OCI-LY3 (cell line): ENCODE measurements around the gene SLC22A12.

ENCODE experiments used
- H2AFZ ChIP-seq: fragments of 200-600, 300-600 bp; shearing (Covaris generic); 2 replicates; pipeline ENCODE4 v1.6.0; 2014; ENCODE audit warnings: antibody characterized with exemption, low read depth, low read length
- H3K27ac ChIP-seq: fragments of 200-600, 300-600 bp; sonication (generic); 2 replicates; pipeline ENCODE4 v1.5.1; 2014; ENCODE audit warnings: mild to moderate bottlenecking, low read length, moderate library complexity, mixed read lengths
- H3K27me3 ChIP-seq: fragments of 200-600, 300-600 bp; sonication (generic); 2 replicates; pipeline ENCODE4 v1.6.1; 2014; ENCODE audit warnings: low read depth, low read length, mixed read lengths
- H3K36me3 ChIP-seq: fragments of 200-600, 300-600 bp; sonication (generic); replicated peaks from 2 replicates; pipeline ENCODE3; 2014; ENCODE audit warnings: low read depth, low read length, mixed read lengths
- H3K4me1 ChIP-seq: fragments of 300-600, 200-600 bp; sonication (generic); 2 replicates; pipeline ENCODE4 v1.6.1; 2014; ENCODE audit warnings: low read length, mixed read lengths
- H3K4me2 ChIP-seq: fragments of 200-600, 300-600 bp; sonication (generic); 2 replicates; pipeline ENCODE4 v1.6.1; 2014; ENCODE audit warnings: low read length, mixed read lengths
- H3K4me3 ChIP-seq: fragments of 300-600, 200-600 bp; sonication (generic); 2 replicates; pipeline ENCODE4 v1.5.1; 2014; ENCODE audit warnings: antibody characterized with exemption, mild to moderate bottlenecking, low read length, moderate library complexity
- H3K79me2 ChIP-seq: fragments of 300-600, 200-600 bp; shearing (Covaris generic); 2 replicates; pipeline ENCODE4 v1.6.1; 2014; ENCODE audit warnings: mild to moderate bottlenecking, low read length, mixed read lengths
- H3K9ac ChIP-seq: fragments of 300-600, 200-600 bp; shearing (Covaris generic); 2 replicates; pipeline ENCODE4 v1.6.0; 2014; ENCODE audit warnings: mild to moderate bottlenecking, low read length, moderate library complexity
- H3K9me3 ChIP-seq: fragments of 200-600, 300-600 bp; shearing (Covaris generic); 2 replicates; pipeline ENCODE4 v1.6.1; 2014; ENCODE audit warnings: low read length, mixed read lengths; ENCODE audit not compliant: insufficient read depth
- H4K20me1 ChIP-seq: fragments of 200-600, 300-600 bp; sonication (generic); 2 replicates; pipeline ENCODE4 v1.6.1; 2016; ENCODE audit warnings: low read length, mixed read lengths; ENCODE audit not compliant: insufficient read depth
- CTCF ChIP-seq: fragments of 200-600, 300-600 bp; sonication (generic); IDR thresholded peaks from 2 replicates; pipeline ENCODE4 v1.5.1; 2014; ENCODE audit warnings: antibody characterized with exemption, low read length, low read depth
- EZH2phosphoT487 ChIP-seq: fragments of 200-600 bp; shearing (Covaris generic); IDR thresholded peaks from 2 replicates; pipeline ENCODE4 v1.6.1; 2018; ENCODE audit warnings: antibody characterized with exemption, mixed run types, low read depth

SLC22A12 gene

GRCh38 chr11:64580412-64580811, 10.6 kb upstream of the SLC22A12 start:
- Histone ChIP-seq H3K9ac (no peak overlapping the region), H3K4me2 (no peak overlapping the region), H4K20me1 (no peaks in the 10 kb centered on the region), H3K4me1 (no peaks in the 10 kb centered on the region), H3K4me3 (no peak overlapping the region), H3K27me3 (no peaks in the 10 kb centered on the region; the same call in 1 of the 2 replicates), H3K36me3 (no peaks in the 10 kb centered on the region), H2AFZ (no peak overlapping the region), H3K9me3 (no peaks in the 10 kb centered on the region), H3K27ac (no peak overlapping the region), H3K79me2 (no peaks in the 10 kb centered on the region)
- TF ChIP-seq CTCF (no peak), EZH2phosphoT487 (no peak)

GRCh38 chr11:64581057-64581523, 9.9 kb upstream of the SLC22A12 start:
- no peak for TF ChIP-seq CTCF
- no peak for TF ChIP-seq EZH2phosphoT487

GRCh38 chr11:64582885-64583284, 8.1 kb upstream of the SLC22A12 start:
- Histone ChIP-seq H2AFZ (no peak overlapping the region), H3K9ac (no peak overlapping the region), H3K36me3 (no peaks in the 10 kb centered on the region), H3K27ac (no peak overlapping the region), H4K20me1 (no peaks in the 10 kb centered on the region), H3K9me3 (no peaks in the 10 kb centered on the region), H3K79me2 (no peaks in the 10 kb centered on the region), H3K27me3 (peaks cover 3% of the 10 kb centered on the region; the same call in 1 of the 2 replicates), H3K4me2 (no peak overlapping the region), H3K4me1 (peaks cover 11% of the 10 kb centered on the region), H3K4me3 (no peak overlapping the region)
- TF ChIP-seq EZH2phosphoT487: no peak
- TF ChIP-seq CTCF: no peak

More at GRCh38 chr11:64581057-64581523, 9.9 kb upstream of the SLC22A12 start:
- Histone ChIP-seq H4K20me1 (no peaks in the 10 kb centered on the region), H2AFZ (no peak overlapping the region), H3K4me2 (no peak overlapping the region), H3K27me3 (no peaks in the 10 kb centered on the region; the same call in 1 of the 2 replicates), H3K36me3 (no peaks in the 10 kb centered on the region), H3K79me2 (no peaks in the 10 kb centered on the region), H3K4me3 (no peak overlapping the region), H3K9me3 (no peaks in the 10 kb centered on the region), H3K4me1 (peaks cover 4% of the 10 kb centered on the region), H3K27ac (no peak overlapping the region), H3K9ac (no peak overlapping the region)

GRCh38 chr11:64583296-64584262, 7.4 kb upstream of the SLC22A12 start:
- Histone ChIP-seq H3K4me3 (no peak overlapping the region), H2AFZ (no peak overlapping the region), H3K27me3 (peaks cover 9% of the 10 kb centered on the region; the same call in 1 of the 2 replicates), H3K4me1 (peaks cover 11% of the 10 kb centered on the region), H3K9me3 (no peaks in the 10 kb centered on the region; the same call in 1 of the 2 replicates), H3K27ac (no peak overlapping the region), H3K36me3 (no peaks in the 10 kb centered on the region), H4K20me1 (no peaks in the 10 kb centered on the region), H3K4me2 (no peak overlapping the region), H3K9ac (no peak overlapping the region), H3K79me2 (no peaks in the 10 kb centered on the region)
- TF ChIP-seq CTCF: no peak
